HT-29 (cell line): ENCODE results near the gene ISM1. TPM values are rescaled to one million over a fixed set of nuclear protein-coding genes. Genes with fewer than 3 reads are reported as not detected.

Source experiments
- DNase-seq: peaks from one replicate; pipeline ENCODE4 v3.0.0-alpha.2; 2015; ENCODE audit warnings: low spot score
- total RNA-seq: library from RNA; depleted of rRNA; stranded (reverse); fragments of >200 nt; shearing (Covaris generic); gene quantifications from 2 replicates; pipeline ENCODE4 v1.2.3, GENCODE V29; 2014

The ISM1 gene
- total RNA-seq, 1 experiment from 2014 or later, result not detected

DNA sequence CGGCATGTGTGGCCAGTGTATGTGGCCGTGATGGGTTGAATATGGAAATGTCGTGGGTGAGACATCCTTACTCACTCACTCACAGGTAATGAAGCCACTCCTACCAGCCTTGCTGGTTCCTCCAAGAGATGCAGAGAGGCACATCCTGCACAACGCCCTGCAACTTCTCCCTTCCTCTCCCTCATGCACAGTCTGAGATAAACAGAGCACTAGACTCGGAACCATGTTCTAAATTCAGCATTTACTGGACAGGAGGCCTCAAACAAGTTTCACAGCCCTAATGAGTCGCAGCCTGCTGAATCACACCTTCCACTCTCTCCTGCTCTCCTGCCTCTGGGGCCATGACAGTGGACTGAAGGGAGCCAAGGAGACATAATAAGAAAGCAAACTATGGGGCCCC, 91.2 kb downstream of the ISM1 start:
- DNase-seq, result no peak

DNA sequence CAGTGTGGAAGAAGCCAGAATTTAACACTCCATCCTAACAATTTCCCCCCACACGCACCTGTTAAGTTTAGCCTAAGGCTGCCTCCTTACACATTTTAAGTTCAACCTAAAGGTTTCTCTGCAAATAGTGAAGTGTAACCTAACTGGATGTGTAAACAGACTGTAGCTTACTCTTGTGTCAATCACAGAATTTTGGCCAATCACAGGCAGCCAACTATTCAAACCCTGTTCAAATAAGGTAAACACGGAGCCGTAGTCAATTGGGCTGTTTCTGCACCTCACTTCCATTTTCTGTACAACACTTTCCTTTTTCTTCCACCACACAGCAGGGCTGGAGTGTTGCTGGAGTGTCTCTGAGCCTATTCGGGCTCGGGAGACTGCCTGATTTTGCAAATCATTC, 92.1 kb downstream of the ISM1 start:
- DNase-seq, result no peak

- no peak for DNase-seq
These were observed 96.4 kb downstream of the ISM1 start for GRCh38 chr20:13317439-13317838.

DNA sequence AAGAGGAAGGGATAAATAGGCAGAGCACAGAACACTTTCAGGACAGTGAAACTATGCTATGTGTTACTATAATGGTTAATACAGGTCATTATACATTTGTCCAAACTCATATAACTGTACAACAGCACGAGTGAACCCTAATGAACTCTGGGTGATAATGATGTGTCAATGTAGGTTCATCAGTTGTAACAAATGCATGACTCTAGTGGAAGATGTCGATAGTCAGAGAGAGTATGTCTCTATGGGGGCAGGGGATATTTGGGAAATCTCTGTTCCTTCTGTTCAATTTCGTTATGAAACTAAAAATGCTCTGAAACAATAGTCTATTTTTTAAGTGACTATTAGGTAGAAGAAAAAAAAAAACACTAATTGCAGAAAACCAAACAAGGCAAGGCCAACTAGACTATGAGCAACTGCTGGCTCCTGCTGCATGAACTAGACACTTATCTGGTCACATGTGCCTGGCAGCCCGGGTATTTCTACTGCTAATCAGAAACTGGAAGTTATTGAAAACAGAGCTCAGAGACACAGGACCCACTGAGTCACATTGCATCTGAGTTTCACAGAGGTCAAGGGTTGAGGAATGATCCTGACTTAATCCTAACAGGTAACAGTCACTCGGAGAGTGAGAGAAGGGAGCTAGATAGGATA, 97.9 kb downstream of the ISM1 start:
- DNase-seq, result no peak

DNA sequence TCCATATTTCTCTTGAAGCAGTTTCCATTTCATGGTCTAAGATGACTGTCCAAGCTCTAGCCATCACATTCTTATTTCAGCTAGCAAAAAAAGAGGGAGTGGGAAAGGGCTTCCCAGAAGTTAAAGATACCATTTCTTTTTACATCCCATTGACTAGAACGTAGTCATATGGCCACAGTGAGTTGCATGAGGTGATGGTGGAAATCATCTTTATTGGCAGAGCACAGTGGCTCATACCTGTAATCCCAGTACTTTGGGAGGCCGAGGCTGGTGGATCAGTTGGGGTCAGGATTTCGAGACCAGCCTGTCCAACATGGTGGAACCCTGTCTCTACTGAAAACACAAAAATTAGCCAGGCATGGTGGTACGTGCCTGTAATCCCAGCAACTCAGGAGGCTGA, 99.6 kb downstream of the ISM1 start:
- no peak for DNase-seq

DNA sequence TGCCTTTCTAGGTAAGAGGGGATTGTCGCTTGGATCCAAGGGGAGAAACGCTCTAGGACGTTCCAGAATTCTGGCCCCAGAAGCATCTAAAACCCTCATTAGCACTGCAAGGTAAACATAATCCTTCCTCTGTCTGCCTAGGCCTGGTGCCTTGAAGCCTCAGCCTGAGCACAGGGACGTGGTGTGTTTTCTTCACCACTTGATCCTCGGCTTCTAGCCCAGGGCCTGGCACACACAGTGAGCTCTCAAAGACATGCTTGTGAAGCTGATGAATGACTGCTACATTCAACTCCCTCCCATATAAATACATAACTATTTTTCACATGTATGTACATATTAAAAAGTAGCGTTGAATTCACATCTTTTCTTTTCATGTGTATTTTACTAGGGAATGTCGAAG, 100.3 kb downstream of the ISM1 start:
- no peak for DNase-seq

GRCh38 chr20:13322198-13322597, 101.1 kb downstream of the ISM1 start:
- no peak for DNase-seq

DNA sequence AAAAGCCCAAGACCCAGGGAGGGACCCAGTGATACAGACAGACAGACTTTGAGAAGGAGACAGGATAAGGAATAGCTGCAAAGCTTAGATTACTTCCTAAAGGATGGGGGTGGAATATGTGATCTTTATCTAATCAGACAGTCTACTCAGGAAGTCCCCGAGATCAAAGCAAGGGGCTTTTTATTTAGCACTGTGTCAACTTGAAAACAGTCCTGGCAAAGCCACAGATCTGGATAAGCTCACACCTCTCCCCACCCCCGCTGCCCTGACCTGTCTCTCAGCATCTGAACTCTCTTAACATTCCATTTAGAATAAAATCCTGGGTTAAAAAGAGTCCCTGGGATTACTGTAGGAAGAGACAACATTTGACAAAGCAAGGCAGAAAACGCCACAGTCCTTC, 101.5 kb downstream of the ISM1 start:
- DNase-seq, result no peak

- peak; percentile 45 for DNase-seq
These were observed 104.0 kb downstream of the ISM1 start for GRCh38 chr20:13325033-13325432.

GRCh38 chr20:13325796-13326340, 104.8 kb downstream of the ISM1 start:
- DNase-seq, result no peak

DNA sequence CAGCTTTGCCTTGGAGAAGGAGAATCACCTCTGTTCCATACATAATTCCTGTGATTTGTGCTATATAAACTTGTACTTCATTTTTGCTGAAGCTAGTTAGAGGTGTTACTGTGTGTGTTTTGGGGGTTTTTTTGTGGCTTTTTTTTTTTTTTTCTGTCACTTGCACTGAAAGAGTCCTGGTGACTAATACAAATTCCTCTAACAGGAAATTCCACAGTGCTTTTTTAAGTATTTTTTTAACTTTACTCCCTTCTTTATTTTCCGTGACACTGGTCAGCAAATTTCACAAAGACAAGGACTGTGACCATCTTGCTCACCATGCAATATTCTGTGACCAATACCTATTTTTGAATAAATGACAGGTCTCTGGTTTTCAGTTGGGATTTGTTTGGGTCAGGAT, 110.5 kb downstream of the ISM1 start:
- no peak for DNase-seq

GRCh38 chr20:13333036-13333435, 112.0 kb downstream of the ISM1 start:
- DNase-seq, result no peak

- no peak for DNase-seq
These were observed 112.7 kb downstream of the ISM1 start for GRCh38 chr20:13333793-13334192.

GRCh38 chr20:13336308-13337089, 115.4 kb downstream of the ISM1 start:
- DNase-seq, result no peak

DNA sequence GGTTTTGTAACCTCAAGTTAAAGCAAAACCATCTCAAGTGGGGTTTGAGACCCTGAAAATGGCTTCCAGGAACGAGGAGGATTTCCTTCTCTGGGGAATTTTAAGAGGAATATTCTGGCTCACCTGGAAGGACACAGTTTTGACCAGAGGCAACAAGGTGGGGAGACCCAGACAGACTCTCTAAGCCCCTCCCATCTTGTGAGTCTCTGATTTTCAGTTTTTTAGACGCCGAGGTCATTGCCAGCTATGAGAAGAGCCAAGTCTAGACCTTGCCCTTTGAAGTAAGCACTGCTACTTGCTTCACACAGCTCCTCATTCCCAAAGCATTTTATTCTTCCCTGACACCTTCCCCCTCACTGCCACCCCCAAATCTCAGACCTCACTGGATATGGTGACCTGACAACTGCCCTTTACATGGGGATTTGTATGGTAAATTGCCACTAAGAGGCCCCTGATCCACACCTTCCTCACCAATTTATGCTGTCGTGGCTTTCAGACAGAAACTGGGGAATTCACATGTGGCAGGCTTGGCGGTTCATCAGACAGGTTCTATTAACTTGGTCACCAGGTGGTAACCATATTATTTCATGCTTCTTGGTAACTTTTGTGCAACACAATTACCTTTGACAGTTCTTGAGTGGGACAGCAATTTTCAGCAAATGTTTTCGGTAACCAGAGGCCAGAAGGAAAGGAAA, 116.2 kb downstream of the ISM1 start:
- no peak for DNase-seq

DNA sequence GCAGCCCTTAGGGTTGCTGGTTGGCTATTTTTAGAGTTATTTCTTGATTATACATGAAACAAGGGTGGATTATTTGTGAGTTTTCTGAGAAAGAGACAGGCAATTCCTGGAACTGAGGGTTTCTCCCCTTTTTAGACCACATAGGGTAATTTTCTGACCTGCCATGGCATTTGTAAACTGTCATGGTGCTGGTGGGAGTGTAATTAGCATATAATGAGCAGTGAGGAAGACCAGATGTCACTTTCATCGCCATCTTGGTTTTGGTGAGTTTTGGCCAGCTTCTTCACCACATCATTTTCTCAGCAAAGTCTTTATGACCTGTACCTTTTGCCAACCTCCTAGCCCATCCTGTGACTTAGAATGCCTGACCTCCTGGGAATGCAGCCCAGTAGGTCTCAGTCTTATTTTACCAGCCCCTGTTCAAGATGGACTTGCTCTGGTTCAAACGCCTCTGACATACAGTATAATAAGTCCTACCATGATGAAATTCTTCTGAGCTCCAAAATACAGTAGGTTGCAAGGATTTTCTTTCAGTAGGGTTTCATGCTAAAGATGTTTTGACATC, 117.1 kb downstream of the ISM1 start:
- no peak for DNase-seq

- peak; percentile 47 for DNase-seq
These were observed 117.9 kb downstream of the ISM1 start for GRCh38 chr20:13338999-13339411.

GRCh38 chr20:13340088-13340487, 119.0 kb downstream of the ISM1 start:
- no peak for DNase-seq

DNA sequence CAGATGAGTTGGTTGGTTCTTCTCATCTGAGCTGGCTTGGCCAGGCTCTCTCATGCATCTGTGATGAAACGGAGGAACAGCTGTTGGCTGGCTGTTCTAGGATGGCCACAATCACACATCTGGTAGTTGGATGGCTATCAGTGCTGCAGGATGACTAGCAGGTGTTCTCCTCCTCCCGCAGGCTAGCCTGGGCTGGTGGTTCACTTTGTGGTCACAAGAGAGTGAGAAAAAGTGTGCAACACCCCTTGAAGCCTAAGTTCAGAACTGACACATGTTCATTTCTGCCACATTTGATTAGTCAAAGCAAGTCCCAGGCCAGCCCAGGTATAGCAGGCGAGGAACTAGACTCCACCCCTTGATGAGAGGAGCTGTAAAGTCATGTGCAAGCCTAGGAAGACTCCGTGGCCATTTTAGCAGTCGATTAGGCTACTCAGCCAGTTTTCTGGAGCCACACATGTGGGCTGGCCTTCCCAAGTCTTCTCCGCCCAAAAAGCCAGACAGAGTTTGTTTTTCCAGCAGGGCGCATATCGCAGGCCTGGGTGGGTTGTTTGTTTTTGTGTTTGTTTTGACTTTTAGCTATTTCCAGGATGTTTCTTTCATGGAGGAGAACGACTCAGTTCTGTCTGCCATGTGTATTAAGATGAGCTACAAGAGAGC, 120.8 kb downstream of the ISM1 start:
- DNase-seq, result no peak

- DNase-seq, result no peak
These were observed 121.6 kb downstream of the ISM1 start for GRCh38 chr20:13342469-13343242.

DNA sequence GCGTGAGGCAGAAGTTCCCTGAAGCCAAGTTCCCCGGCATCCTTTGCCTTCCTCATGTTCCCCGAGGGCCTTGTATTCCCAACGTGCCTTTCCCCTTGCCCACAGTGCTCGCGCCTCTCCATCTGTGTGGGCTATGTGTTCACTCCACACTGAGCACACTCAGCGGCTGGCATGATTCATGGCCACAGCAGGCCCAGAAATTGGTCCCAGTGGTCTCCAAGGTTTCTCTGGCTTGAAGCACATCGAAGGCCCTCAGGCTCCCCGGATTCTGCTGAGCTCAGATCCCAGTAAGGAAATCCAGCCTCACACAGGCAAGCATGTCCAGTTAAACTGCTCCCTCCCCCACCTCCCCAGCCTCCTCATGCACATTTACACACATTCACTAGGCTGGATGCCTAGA, 123.6 kb downstream of the ISM1 start:
- DNase-seq, result no peak
